HG03095 (cell line): ENCODE data around the gene B3GAT3.
A peak's percentile ranks its signal among the peaks of the same experiment; 100 is the strongest.
"Not testable (repeated sequence)": the region's sequence is repeated elsewhere in the genome, so short reads cannot be mapped to it uniquely, and the experiment has no call there.

Source experiments
- ATAC-seq: cut with Tn5 transposase; IDR thresholded peaks from one replicate; pipeline ENCODE4 v1.9.1; 2021; ENCODE audit warnings: moderate library complexity; ENCODE audit not compliant: unreplicated experiment

Gene B3GAT3

DNA sequence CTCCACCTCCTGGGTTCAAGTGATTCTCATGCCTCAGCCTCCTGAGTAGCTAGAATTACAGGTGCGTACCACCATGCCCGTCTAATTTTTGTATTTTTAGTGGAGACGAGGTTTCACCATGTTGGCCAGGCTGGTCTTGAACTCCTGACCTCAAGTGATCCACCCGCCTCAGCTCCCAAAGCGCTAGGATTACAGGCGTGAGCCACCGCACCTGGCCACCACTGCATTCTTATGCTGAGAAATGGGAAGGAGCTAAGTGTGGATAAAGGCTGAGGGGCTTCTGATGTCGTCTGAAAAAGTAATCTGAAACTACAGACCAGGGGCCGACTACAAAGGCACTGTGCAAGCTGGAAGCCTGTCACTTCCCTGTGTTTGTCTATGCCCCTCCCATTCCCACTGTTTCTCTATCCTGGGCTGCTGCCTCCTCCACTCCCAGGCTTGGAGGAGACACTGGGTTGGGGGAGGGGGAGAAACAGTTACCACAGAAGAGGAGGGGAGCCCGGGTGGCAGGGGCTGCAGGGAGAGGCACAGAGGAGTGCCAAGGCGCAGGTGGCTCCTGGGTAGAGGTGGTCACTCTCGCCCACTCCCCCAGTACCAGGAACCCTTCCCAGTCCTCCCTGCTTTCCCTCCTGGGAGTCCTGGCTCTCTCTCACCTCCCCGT, 17.2 kb downstream of the B3GAT3 start:
- ATAC-seq: no peak

DNA sequence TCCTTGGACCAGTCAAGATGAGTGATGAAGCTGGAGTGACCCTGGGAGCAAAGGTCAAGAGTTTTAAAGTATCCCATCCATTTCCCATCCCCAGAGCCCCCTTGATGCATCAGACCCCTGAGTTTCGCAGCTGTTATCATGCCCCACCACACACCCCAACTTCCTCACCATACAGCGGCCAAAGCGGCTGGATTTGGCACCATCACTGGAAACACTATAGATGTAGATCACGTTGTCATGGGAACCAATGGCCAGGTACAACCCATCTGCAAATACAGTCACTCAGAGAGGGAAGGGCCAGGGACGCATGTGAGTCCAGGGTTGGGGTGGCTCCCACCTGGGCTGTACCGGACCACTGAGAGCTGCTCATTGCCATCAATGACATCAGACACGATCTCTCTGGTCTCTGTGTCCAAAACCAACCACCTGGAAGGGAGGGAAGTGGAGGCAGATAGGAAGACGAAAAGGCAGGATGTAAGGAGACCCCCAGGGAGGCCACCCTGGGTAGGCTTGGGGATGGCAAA, 17.9 kb downstream of the B3GAT3 start:
- ATAC-seq: no peak

DNA sequence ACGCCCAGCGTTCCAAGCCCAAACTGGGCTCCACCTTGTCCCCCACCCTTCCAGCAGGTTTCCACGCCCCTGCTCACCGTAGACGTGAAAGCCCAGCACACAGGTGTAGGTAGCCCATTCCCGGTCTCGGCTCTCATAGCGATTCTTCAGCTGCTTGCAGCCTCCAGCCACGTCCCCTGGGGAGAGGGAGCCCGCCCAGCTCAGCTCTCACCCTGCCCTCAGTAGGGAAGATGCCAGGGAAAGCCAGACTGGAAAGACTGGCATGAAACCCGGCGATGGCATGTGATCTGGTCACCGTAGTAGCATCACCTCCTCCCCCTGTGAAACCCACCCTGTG, 18.7 kb downstream of the B3GAT3 start:
- no peak for ATAC-seq

DNA sequence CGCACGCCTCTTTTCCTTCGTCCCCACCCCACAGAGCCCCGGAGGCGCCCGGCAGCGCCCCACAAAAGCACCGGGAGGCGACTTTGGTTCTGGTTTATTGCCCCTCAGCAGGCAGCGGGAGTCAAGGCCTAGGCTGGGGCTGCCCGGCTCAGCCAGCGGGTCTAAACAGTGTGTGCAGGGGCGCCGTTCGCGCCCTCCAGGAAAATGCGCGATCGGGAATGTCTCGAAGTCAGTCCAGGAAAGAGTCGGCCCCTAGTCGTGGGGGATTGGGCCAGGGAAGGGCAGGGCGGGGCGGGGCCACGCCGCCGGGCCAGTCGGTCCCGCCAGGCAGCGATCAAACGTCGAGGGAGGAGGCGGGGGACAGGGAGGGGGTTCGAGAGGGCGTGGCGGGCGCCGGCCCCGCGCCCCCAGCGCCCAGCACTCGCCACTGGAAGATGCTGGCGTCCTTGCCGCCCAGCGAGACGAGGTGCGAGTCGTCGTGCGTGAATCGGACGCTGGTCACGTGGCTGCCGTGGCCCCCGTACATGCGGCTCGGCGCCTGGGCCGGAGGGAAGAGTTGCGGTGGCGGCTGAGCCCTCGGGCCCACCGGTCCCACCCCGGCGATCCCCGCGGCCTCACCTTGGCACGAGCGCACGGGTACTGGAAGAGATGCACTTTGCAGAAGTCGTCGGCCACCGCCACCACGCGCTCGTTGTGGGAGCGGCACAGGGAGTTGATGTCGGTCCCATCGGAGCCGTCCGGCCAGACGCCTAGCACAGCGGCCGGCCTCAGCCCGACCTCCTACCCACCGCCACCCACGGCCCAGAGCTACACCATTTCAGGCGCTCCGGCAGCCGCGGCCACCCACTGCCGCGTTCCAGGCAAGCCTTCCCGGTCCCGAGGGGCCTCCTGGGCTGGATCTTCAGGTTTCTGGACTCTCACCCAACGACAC, 19.4 kb downstream of the B3GAT3 start:
- no peak for ATAC-seq

DNA sequence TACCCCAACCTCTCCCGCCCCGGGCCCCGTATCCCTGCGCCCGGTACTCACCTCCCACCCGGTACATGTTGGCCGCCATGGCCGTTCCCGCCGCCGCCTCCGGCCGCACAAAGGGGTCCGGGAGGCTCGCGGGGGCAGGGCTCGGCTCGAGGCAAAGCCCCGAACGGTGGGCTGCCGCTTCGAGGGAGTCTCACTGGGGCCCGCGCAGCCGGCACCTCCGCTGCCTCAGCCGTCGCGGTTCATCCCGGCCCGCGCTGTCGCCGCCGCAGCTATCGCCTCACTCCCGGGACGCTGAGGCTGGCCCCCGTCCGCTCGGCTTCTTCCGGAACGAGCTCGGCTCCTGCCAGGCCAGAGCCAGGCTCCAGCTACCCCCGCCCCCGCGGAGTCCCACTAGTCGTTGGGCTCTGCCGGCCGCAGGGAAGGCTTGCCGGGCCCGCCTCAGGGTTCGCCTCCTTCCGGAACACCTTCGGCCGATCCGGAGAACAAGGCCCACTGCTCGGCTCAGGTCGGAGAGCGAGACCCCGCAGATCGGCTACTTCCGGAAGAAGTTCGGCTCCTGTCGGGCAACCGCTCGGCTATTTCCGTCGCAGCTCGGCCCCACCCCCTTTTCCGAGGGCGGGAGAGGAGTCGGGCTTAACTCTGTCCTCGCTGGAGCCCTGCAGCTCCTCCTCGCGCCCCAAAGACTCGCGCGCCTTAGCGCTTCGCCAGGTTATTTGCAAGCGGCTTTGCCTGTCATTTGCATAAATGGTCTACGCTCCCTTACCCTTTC, 20.2 kb downstream of the B3GAT3 start, which contains the start of gene MTA2:
Gene MTA2, minus strand, starts transcription at position 494 of the 769 bp plus-strand sequence. Its CDS starts 415 bp downstream, at position 79.
- peak; percentile 65 for ATAC-seq

DNA sequence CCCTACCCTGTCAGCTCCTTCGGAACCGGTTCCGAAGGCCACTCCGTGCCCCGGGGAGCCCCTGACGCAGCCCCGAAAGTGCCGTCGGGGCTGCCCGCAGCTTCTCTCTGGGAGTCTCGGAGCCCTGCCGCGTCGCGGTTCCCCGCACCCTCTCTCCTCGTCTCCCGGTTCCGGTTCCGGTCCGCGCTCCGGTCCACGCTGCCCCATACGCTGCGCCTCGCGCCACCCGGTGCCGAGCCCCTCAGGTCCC, 20.7 kb downstream of the B3GAT3 start:
- peak; percentile 4 for ATAC-seq

DNA sequence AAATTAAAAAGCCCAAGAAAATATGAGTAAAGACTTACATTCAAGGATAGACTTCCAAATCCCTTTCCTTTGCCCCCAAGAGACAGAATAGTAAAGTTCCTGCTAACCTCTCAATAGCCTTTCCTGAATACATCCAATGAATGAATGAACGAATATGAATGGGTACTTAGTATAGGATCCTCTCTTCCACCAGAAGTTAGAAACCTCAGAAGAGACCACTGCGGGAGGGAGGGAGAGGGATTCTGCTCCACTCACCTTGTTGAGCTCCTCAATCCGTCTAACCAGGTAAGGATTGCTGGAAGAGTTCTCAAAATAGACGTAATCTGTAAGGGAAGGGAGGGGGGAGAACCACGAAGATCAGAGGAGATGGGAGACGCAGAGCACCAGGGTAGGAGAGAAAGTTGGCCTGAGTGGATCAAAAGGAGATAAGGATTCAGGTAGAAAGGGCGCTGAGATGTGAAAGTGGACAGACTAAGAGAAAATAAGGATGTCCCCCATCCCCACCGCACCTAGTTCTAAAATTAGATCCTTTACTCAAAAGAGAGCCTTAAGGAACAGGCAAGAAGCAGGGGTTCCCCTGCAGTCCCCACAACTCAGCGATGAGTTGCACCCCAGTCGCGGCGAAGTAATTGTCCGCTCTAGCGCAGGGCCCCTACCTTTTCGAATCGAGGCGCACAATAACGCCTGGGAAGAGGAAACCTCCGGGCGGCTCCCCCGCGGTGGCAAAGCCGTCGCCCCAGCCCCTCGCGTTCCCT, 21.2 kb downstream of the B3GAT3 start:
- ATAC-seq: no peak

DNA sequence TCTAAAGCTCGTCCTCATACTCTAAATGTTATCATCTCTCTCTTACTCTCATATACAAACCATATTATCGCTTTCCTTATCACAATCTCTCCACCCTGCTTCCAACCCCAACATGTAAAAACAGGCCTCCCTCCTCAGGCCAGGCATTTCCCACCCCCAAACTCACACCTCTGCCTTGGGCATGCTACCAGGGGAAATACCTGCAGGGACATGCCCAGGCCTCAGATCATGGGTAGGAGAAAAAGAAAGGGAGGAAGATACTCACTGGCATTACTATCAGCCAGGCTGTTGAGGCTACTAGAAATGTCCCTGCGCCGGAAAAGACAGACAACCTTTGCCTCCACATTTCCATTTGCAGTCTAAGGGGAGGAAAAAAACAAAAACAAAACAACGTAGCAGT, 21.9 kb downstream of the B3GAT3 start:
- ATAC-seq: no peak

DNA sequence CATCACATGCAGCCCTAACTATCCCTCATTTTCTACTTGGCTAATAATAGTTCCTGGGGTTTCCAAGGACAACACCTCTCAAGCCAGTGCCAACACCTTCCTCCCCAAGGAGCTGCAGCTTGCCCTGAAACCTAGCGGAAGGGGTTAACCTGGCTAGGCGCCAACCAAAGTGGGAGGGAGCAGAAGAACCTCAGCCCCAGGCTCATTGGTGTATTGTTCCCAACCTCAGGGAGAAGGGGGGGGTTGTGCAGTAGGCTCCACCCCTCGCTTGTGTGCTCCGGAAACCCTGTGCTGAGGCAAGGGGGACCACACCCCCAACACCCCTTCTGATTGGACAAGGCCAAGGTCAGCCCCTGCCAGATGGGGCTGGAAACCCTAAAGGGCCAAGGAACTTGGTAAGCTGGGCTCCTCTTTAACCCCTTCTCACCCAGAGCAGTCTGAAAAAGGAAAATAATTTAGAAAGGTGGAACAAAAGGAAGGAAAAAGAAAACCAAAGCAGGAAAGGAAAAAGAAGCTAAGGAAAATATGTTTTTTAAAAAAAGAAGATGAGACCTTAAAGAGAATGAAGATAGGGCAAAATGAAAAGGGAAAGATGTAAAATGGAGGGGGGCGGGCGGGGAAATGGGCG, 22.6 kb downstream of the B3GAT3 start:
- ATAC-seq: peak; percentile 50

DNA sequence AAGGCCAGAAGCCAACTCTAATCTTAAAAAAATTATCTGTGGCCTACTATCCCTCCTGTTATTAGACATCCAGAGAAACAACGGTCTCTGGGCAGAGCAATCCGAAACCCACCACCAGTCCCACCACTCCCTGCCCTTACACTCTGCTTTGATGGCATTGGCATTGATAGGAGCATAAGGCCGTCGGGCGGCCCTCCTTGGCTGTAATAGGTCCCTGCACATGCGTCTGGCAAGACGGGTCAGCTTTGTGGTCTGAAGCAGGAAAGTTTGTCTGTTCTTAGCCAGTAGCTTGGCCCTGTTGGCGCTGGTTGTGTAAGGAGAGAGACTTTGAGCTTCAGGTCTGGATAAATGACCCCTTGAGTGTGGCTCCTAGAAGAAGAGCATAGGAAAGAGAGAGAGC, 26.7 kb downstream of the B3GAT3 start:
- ATAC-seq: no peak

DNA sequence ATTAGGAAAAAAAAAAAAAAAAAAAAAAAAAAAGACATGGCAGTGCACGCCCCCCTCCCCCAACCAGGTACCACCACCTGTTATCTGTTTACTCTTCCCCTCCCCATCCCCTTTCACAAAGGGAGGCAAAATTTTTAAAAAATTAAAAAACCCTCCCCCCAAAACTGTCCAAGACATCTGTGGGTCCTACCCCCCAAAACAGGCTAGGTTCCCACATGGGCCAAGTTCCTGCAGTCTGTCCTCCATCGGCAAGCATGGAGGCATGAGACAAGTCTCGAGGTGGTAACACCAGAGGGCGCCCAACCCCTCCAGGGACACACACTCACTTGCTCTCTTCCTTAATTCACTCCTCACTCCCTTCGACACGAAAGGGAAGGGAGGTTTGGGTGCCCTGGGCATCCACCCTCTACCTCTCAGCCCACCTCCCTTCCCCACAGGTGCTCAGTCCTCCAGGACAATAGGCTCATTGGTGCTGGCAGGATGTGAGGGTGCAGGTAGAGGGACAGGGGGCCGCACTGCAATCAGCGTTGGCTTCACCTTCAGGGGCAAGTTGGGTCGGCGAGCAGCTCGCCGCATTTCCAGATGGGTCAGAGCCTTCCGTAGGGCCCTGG, 28.2 kb downstream of the B3GAT3 start:
- ATAC-seq: no peak

DNA sequence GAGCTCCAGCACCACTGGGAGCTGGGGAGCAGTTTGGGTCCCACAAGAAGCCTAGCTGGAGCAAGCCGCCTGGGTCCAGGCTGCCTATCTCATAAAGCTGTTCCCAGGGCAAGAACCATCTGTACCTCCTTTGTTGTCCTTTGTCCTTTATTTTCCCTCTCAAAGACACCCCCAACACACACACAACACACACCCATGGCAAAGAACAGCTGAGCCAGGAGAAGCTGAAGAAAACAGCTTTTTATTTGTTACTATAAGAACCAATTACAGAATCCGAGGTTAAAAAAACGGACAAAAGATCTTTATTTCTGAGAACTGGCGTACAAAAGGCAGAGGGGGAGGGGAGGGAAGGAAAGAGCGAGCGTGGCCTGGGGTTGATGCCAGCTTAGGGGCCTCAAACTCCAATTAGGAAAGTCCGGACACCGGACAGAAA, 28.8 kb downstream of the B3GAT3 start:
- ATAC-seq: no peak

DNA sequence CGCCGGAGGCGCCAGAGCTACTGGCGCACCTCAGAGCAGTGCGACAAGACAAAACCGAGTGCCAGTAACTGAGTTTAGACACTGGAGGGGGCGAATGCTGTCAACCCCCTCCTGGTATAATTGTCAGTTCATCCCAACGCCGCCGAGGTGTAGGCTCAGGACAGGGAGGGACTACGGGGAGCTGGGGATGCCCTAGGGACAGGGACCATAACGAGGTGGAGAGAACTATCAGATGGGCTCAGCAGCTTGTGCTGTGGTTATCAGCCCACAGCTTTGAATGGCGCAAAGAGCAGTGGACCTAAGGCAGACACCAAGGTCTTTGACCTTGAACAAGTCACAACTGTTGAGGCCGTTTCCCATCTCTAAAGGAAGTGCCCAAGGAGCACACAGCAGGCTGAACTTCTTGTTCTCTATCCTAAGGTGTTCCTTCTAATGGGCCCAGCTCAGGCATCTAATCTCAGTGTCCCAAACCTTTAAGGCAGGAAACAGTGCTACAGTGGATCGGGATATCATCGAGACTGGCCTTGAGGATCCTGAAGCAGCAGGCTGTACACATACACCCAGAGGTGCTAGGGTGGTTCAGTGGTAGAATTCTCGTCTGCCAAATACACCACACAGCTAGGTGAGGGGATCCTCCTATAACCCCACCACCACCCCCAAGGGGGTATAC, 29.5 kb downstream of the B3GAT3 start:
- no peak for ATAC-seq

DNA sequence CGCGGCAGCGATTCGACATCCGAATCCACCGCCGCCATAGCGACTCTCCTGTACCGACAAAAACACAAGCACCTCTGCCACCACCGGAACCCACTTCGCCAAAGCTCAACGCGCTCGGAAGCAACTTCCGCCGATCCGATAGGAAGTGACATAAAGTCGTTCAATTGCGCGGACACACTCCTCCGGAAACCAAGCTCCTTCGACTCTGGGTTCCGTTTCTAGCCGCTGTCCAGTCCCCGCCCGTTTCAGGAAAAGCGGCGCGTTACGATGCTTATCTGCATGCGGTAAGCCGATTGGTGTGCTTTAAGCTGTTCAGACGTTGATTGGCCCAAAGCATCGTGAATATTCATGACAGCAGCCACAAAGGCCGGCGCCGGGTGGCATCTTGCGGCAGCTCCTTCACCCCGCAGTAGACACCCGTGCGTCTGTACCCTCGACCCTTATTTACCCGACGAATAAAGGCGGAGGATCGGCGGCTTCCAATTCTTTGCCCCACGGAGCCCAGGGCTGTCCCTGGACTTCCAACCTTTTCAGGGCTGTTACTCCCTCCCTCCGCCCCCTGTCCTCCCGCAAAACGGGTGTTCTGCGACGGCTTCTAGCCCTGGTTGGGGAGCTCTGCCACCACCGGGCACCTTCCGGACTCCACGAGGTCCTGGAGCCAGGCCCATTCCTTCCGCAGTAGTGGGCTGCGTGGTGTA, 30.2 kb downstream of the B3GAT3 start, which contains the start of gene TUT1:
Gene TUT1, minus strand, starts transcription at position 76 of the 698 bp plus-strand sequence. Its CDS starts 38 bp downstream, at position 38.
- peak; percentile 81 for ATAC-seq

DNA sequence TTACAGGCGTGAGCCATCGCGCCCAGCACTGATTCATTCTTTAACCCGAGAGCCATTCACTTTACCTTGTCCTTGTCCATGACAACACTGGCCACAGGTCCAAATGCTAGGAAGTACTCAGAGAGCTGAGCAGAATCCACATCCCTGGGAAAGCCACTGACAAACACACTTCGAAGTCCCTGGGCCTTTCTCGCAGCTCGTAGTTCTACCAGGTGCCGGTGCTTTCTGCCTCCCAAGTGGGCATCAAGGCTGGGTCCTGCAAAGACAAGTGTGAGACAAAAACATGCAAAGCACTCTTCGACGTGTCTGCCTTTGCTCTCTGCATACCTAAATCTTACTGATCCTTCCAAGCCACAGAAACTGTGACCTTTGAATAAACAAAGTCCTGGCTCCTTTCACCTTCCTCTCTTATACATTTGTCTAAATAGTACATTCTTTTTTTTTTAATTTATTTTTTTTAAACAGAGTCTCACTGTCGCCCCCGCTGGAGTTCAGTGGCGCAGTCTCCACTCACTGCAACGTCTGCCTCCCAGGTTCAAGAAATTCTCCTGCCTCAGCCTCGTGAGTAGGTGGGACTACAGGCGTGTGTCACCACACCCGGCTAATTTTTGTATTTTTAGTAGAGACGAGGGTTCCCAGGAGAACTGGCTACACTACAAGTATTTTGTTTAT, 32.7 kb downstream of the B3GAT3 start:
- no peak for ATAC-seq

DNA sequence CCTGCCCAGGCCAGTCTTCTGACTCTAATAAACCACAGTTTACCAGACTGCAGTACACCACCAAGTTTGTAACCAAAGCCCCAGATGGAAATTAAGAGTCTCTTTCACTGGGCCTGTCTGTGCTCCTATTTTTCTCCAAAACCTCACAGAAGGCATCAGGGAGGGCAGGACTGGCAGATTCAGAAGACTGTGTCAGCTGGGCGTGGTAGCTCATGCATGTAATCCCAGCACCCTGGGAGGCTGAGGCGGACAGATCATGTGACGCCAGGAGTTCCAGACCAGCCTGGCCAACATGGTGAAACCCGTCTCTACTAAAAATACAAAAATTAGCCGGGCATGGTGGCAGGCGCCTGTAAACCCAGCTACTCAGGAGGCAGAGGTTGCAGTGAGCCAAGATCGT, 36.4 kb downstream of the B3GAT3 start:
- not testable (repeated sequence) for ATAC-seq

DNA sequence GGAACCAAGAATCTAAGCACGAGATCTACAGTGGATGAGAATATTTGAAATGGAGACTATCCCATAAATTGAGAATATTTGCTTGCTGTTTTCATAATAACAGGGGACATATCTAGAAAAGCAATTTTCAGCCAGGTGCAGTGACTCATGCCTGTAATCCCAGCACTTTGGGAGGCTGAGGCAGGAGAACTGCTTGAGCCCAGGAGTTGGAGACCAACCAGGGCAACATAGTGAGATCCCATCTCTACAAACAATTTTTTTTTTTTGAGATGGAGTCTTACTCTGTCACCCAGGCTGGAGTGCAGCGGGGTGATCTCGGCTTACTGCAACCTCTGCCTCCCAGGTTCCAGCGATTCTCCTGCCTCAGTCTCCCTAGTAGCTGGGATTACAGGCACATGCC, 40.1 kb downstream of the B3GAT3 start:
- not testable (repeated sequence) for ATAC-seq
